Smooth muscle cell of trachea (primary cell): Measurements from ENCODE around the gene TSHZ3. TPM values are rescaled to one million over a fixed set of nuclear protein-coding genes. Genes with fewer than 3 reads are reported as not detected.

Source experiments
- total RNA-seq: library from RNA; depleted of rRNA; stranded (reverse); fragments of >200 nt; gene quantifications from 2 replicates; pipeline ENCODE4 v1.2.1, GENCODE V29; 2014

TSHZ3 gene, protein sequence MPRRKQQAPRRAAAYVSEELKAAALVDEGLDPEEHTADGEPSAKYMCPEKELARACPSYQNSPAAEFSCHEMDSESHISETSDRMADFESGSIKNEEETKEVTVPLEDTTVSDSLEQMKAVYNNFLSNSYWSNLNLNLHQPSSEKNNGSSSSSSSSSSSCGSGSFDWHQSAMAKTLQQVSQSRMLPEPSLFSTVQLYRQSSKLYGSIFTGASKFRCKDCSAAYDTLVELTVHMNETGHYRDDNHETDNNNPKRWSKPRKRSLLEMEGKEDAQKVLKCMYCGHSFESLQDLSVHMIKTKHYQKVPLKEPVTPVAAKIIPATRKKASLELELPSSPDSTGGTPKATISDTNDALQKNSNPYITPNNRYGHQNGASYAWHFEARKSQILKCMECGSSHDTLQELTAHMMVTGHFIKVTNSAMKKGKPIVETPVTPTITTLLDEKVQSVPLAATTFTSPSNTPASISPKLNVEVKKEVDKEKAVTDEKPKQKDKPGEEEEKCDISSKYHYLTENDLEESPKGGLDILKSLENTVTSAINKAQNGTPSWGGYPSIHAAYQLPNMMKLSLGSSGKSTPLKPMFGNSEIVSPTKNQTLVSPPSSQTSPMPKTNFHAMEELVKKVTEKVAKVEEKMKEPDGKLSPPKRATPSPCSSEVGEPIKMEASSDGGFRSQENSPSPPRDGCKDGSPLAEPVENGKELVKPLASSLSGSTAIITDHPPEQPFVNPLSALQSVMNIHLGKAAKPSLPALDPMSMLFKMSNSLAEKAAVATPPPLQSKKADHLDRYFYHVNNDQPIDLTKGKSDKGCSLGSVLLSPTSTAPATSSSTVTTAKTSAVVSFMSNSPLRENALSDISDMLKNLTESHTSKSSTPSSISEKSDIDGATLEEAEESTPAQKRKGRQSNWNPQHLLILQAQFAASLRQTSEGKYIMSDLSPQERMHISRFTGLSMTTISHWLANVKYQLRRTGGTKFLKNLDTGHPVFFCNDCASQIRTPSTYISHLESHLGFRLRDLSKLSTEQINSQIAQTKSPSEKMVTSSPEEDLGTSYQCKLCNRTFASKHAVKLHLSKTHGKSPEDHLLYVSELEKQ
- total RNA-seq, result 14.4 and 15.5 TPM in 2 replicates

GRCh38 chr19:31349160-31349881 is at the start of gene TSHZ3:
Gene TSHZ3, minus strand, starts transcription at chr19:31349436. Its CDS starts 217 bp downstream, at chr19:31349219.

